SHP77 (cell line): Measurements from ENCODE around the gene CBX2.
A peak's percentile ranks its signal among the peaks of the same experiment; 100 is the strongest.

Experiments
- DNase-seq, 2 experiments: peaks; one replicate each; lab custom pipeline; 2025; lab: John Stamatoyannopoulos, UW

CBX2 gene

GRCh38 chr17:79788455-79788854 lies 10.5 kb downstream of the CBX2 start:
- no peak for DNase-seq

- no peak for DNase-seq
Measured at GRCh38 chr17:79788989-79789942, 11.3 kb downstream of the CBX2 start.

- peak; percentile 55 to 70 for DNase-seq
Measured at GRCh38 chr17:79789943-79790804, 12.2 kb downstream of the CBX2 start.

- no peak for DNase-seq
Measured at GRCh38 chr17:79790805-79791734, 13.1 kb downstream of the CBX2 start.

DNA sequence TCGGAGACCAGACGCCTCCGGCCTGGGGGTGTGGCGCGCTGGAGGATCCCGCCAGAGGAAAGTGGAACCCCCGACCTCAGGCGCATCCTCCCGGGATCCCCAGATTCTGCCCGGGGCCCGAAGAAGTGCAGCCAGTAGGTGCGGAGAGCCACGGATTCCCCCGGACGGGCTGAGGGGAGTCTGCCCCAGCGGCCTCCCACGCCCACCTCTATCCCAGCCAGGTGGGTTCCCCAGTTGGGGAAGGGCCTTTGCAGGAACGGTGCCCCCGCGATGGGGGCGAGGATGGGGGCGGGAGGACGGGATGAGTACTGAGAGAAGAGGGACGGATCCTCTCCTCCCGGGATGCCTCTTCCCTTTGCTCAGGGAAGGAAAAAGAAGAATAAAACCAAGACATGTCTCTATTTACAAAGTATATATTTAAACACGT lies 13.8 kb downstream of the CBX2 start:
- no peak for DNase-seq

- no peak for DNase-seq
Measured at GRCh38 chr17:79792341-79792871, 14.5 kb downstream of the CBX2 start.

- no peak for DNase-seq
Measured at GRCh38 chr17:79792984-79793923, 15.3 kb downstream of the CBX2 start.

GRCh38 chr17:79793924-79794304 lies 16.0 kb downstream of the CBX2 start:
- no peak for DNase-seq

GRCh38 chr17:79794659-79795511 lies 16.9 kb downstream of the CBX2 start:
- DNase-seq, result no peak

- no peak for DNase-seq
Measured at GRCh38 chr17:79795795-79796443, 18.0 kb downstream of the CBX2 start.

GRCh38 chr17:79796444-79796762 lies 18.5 kb downstream of the CBX2 start:
- no peak for DNase-seq

DNA sequence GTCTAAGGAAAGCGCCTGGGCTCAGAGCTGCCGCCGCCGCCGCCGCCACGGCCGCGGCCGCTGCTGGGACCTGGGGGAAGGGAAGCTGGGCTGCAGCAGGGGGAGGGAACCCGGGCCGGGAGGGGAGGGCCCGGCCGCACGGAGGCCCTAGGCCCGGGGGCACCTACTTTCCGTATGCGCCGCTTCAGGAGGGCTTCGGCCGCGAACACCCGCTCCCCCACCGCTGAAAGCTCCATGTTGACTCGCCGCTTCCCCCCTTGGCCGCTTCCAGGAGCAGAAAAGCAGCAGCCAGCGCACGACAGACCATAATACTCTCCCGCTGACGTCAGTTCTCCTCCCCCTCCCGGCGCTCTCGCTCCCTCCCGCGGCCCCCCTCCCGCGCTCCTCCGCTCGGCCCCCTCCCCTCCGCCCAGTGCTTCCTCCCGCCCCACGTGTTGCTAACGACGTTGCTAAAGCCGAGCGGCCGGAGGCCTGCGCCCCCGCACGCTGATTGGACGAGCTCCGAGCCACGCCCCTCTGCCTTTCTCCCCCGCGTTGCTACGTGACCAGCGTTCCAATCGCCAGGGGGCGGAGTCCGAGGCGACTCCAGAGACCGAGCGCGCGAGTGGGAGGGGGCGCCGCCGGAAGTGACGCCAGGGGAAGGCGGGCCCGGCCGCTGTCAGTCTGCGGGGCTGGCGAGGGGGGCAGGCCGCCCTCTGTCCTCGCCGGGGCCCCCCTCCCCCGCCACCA lies 19.0 kb downstream of the CBX2 start, which contains the start of gene CBX8:
CBX8 (minus strand) TSS at position 315 of the 729 bp plus-strand sequence; CDS start at position 236, 79 bp downstream.
- peak; percentile 100 for DNase-seq

- DNase-seq, result peak; percentile 27 to 72
Measured at GRCh38 chr17:79797492-79798298, 19.7 kb downstream of the CBX2 start.

GRCh38 chr17:79798299-79799173 lies 20.6 kb downstream of the CBX2 start:
- DNase-seq, result peak in 1 of 2 experiments; percentile 31

DNA sequence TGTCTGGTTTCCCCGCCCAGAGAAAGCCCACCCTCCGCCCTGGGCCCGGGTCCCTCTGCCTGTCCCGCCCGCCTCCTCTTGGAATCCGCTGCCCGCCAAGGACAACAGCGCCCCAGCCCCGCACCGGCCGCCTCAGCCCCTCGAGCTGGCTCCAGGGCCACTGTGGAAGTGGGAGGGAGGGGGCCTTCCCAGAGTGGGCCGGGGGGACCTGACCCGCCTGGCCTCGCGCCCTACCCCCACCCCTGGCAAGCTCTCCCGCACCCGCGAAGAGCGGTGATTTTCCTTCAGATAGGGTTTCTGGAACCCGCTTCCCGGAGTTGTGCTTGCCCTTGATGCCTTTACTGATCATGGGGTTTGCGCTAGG lies 21.2 kb downstream of the CBX2 start:
- DNase-seq, result no peak
